Measurements from ENCODE around the gene MAPK9. TPM values are rescaled to one million over a fixed set of nuclear protein-coding genes. Genes with fewer than 3 reads are reported as not detected.

Gene MAPK9
- total RNA-seq, 4 donors from 2014 or later, result 25.5 to 42.3 (median 36.5) TPM

DNA sequence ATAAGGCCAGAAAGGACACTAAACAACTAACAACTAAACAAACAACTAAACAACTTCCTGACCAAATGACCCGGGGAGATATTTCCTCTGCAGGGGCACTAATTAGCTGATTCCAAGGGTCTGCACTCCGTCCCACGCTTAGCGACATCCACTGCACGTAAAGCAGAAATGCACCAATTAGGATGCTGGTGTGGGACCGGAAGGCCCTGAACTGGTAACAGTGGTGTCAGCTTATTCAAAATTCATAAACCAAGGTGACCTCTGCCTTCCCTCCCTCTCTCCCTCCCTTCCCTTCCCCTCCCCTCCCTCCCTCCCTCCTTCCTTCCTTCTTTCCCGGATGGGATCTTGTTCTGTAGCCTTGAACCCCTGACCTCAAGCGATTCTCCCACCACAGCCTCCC lies 92.5 kb downstream of the MAPK9 start:
- no peak for TF ChIP-seq POLR2AphosphoS5 (IDR thresholded peaks at IDR 0.05)
- no peak for TF ChIP-seq POLR2A (IDR thresholded peaks at IDR 0.05)
- TF ChIP-seq CTCF (IDR thresholded peaks at IDR 0.05), result no peak
- TF ChIP-seq EP300 (IDR thresholded peaks at IDR 0.05; ENCODE audit: low read depth), result no peak
- no peak for DNase-seq
- Histone ChIP-seq H3K9me3 (no peaks in the 10 kb centered on the region), H3K27ac (no peak overlapping the region), H3K4me1 (no peaks in the 10 kb centered on the region), H3K4me3 (no peak overlapping the region), H3K27me3 (no peaks in the 10 kb centered on the region), H3K36me3 (no peaks in the 10 kb centered on the region)
- intact Hi-C loops (cut with DNase I; ENCODE audit: low total_unique reads) (no loop called here), in situ Hi-C loops (cut with MboI; ENCODE audit: low pct_ligation_motif_present in 1 of 4, low pct_unique_long_range_greater_than_20kb in 1 of 4, low sequenced_read_pairs in 3 of 4) (no loop called here)
- WGBS, 2 donors (ENCODE audit: low coverage in 1 of 2), result 77 to 92% methylated on average over 2 to 8 of the region's 8 CpGs

DNA sequence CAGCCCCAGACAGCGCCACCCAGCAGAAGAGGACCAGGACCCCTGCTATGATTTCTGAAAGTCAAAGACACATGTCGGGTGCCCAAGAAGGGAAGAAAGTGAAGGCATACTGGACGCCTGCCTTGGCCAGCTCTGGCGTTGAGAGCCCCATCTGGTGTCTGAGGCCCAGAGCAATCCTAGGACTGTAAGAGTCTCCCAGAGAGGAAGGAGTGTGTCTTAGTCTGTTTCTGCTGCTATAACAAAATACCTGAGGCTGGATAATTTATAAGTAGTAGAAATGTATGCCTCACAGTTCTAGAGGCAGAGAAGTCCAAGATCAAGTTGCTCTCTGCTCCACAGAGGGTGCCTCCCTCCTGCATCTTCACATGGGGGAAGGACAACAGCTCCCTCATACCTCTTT lies 93.7 kb downstream of the MAPK9 start:
- H3K9me3 ChIP-seq, result no peaks in the 10 kb centered on the region
- no peaks in the 10 kb centered on the region for H3K27me3 ChIP-seq
- no peak for DNase-seq
- 97 to 100% methylated on average over 1 to 4 of the region's 4 CpGs for WGBS, 2 donors (ENCODE audit: low coverage in 1 of 2)
- TF ChIP-seq POLR2A (IDR thresholded peaks at IDR 0.05) (no peak), POLR2AphosphoS5 (IDR thresholded peaks at IDR 0.05) (no peak), CTCF (IDR thresholded peaks at IDR 0.05) (no peak), EP300 (IDR thresholded peaks at IDR 0.05; ENCODE audit: low read depth) (no peak)
- no peaks in the 10 kb centered on the region for H3K4me1 ChIP-seq
- in situ Hi-C loops (cut with MboI; ENCODE audit: low pct_ligation_motif_present in 1 of 4, low pct_unique_long_range_greater_than_20kb in 1 of 4, low sequenced_read_pairs in 3 of 4) (no loop called here), intact Hi-C loops (cut with DNase I; ENCODE audit: low total_unique reads) (no loop called here)
- no peaks in the 10 kb centered on the region for H3K36me3 ChIP-seq
- no peak overlapping the region for H3K4me3 ChIP-seq
- H3K27ac ChIP-seq, result no peak overlapping the region

DNA sequence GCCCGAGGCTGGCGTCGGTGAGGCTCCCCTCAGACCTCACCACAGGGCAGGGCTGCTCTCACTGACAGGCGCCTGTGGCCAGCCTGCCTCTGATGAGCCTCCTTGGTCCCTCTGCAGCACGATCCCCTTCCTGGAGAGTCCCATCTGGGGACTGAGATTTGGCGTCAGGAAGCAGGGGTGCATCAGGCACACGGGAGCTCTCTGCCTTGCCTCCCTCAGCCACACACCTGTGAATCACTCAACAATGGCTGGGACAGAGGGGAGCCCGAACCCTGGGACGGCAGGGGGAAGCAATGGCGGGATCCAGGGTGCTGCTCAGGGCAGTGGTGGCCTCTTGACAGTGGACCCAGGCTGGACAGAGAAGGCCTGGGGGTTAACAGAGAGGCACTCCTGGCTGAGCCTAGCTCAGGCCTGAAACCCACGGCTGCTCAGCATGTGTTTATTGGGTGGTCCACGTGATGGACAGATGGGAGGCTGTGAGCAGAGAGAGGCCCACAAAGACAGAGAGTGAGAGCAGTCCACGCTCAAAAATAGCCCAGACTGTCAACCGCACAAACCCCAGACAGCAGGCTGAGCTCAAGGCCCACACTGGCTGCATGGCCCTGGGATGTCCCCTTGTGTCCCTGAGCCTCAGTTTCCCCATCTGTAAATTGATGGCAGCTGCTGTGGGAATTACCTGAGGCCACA lies 94.7 kb downstream of the MAPK9 start:
- 65 to 83% methylated on average over 1 to 14 of the region's 14 CpGs for WGBS, 2 donors (ENCODE audit: low coverage in 1 of 2)
- in situ Hi-C loops (cut with MboI; ENCODE audit: low pct_ligation_motif_present in 1 of 4, low pct_unique_long_range_greater_than_20kb in 1 of 4, low sequenced_read_pairs in 3 of 4), result no loop called here
- no peaks in the 10 kb centered on the region for H3K4me1 ChIP-seq
- H3K4me3 ChIP-seq, result no peak overlapping the region
- H3K9me3 ChIP-seq, result no peaks in the 10 kb centered on the region
- no peaks in the 10 kb centered on the region for H3K27me3 ChIP-seq
- intact Hi-C loops (cut with DNase I; ENCODE audit: low total_unique reads), result no loop called here
- DNase-seq, result no peak
- TF ChIP-seq POLR2A (IDR thresholded peaks at IDR 0.05) (no peak), POLR2AphosphoS5 (IDR thresholded peaks at IDR 0.05) (no peak), CTCF (IDR thresholded peaks at IDR 0.05) (no peak)
- H3K36me3 ChIP-seq, result no peaks in the 10 kb centered on the region
- H3K27ac ChIP-seq, result no peak overlapping the region

GRCh38 chr5:180194410-180195345 lies 97.2 kb downstream of the MAPK9 start:
- H3K27ac ChIP-seq, result no peak overlapping the region
- intact Hi-C loops (cut with DNase I; ENCODE audit: low total_unique reads), result no loop called here
- in situ Hi-C loops (cut with MboI; ENCODE audit: low pct_ligation_motif_present in 1 of 4, low pct_unique_long_range_greater_than_20kb in 1 of 4, low sequenced_read_pairs in 3 of 4), result no loop called here
- H3K36me3 ChIP-seq, result no peaks in the 10 kb centered on the region
- TF ChIP-seq EP300 (IDR thresholded peaks at IDR 0.05; ENCODE audit: low read depth), result no peak
- no peak for TF ChIP-seq POLR2A (IDR thresholded peaks at IDR 0.05)
- no peak for TF ChIP-seq POLR2AphosphoS5 (IDR thresholded peaks at IDR 0.05)
- no peak for TF ChIP-seq CTCF (IDR thresholded peaks at IDR 0.05)
- no peaks in the 10 kb centered on the region for H3K27me3 ChIP-seq
- WGBS, 2 donors (ENCODE audit: low coverage in 1 of 2), result 87 to 93% methylated on average over 6 to 34 of the region's 34 CpGs
- no peaks in the 10 kb centered on the region for H3K9me3 ChIP-seq
- H3K4me3 ChIP-seq, result no peak overlapping the region
- no peak for DNase-seq
- H3K4me1 ChIP-seq, result no peaks in the 10 kb centered on the region

Measured in transverse colon (tissue), 4 donors.